ENCODE data around the gene PPP2R5B. TPM values are rescaled to one million over a fixed set of nuclear protein-coding genes. Genes with fewer than 3 reads are reported as not detected.

Gene PPP2R5B
- total RNA-seq, 1 donor from 2014 or later = 16.9 TPM

GRCh38 chr11:64911689-64912088 is 12.8 kb upstream of the PPP2R5B start:
- no peak overlapping the region for H3K27ac ChIP-seq
- no peaks in the 10 kb centered on the region for H3K27me3 ChIP-seq
- TF ChIP-seq POLR2A (IDR thresholded peaks at IDR 0.05) (no peak), CTCF (IDR thresholded peaks at IDR 0.05) (no peak), POLR2AphosphoS5 (IDR thresholded peaks at IDR 0.05; ENCODE audit: insufficient read depth in 1 of 2, low read depth in 1 of 2) (no peak)
- DNase-seq (ENCODE audit: extremely low spot score in 2 of 2) = no peak
- intact Hi-C loops (cut with DNase I) = loop anchor here (10.0 kb wide), 1 partner anchor 1297 kb away; the partner anchor contains the start of gene PLAAT3
- H3K4me3 ChIP-seq = no peak overlapping the region
- peaks cover 3 to 76% of the 10 kb centered on the region in 2 donors for H3K36me3 ChIP-seq
- H3K4me1 ChIP-seq = peaks cover 16% of the 10 kb centered on the region
- no peaks in the 10 kb centered on the region for H3K9me3 ChIP-seq

- DNase-seq (ENCODE audit: extremely low spot score in 2 of 2) = no peak
- Histone ChIP-seq H3K9me3 (no peaks in the 10 kb centered on the region), H3K27ac (no peak overlapping the region), H3K4me1 (peaks cover 25% of the 10 kb centered on the region), H3K36me3 (peaks cover 3 to 60% of the 10 kb centered on the region in 2 donors), H3K27me3 (no peaks in the 10 kb centered on the region), H3K4me3 (no peak overlapping the region)
- no peak for TF ChIP-seq CTCF (IDR thresholded peaks at IDR 0.05)
- TF ChIP-seq POLR2AphosphoS5 (IDR thresholded peaks at IDR 0.05; ENCODE audit: insufficient read depth in 1 of 2, low read depth in 1 of 2) = no peak
- no peak for TF ChIP-seq POLR2A (IDR thresholded peaks at IDR 0.05)
- intact Hi-C loops (cut with DNase I) = loop anchor here (10.0 kb wide), 1 partner anchor 1298 kb away; the partner anchor contains the start of gene PLAAT3
Observed at GRCh38 chr11:64913171-64913727, 11.2 kb upstream of the PPP2R5B start.

- Histone ChIP-seq H3K27me3 (no peaks in the 10 kb centered on the region), H3K4me1 (peaks cover 33% of the 10 kb centered on the region), H3K4me3 (no peak overlapping the region), H3K9me3 (no peaks in the 10 kb centered on the region), H3K27ac (no peak overlapping the region), H3K36me3 (peaks cover 3 to 52% of the 10 kb centered on the region in 2 donors)
- intact Hi-C loops (cut with DNase I) = loop anchor here (10.0 kb wide), 1 partner anchor 1299 kb away; the partner anchor contains the start of gene PLAAT3
- no peak for DNase-seq (ENCODE audit: extremely low spot score in 2 of 2)
- TF ChIP-seq POLR2A (IDR thresholded peaks at IDR 0.05) (no peak), CTCF (IDR thresholded peaks at IDR 0.05) (no peak), POLR2AphosphoS5 (IDR thresholded peaks at IDR 0.05; ENCODE audit: insufficient read depth in 1 of 2, low read depth in 1 of 2) (no peak)
Observed at GRCh38 chr11:64914123-64914522, 10.4 kb upstream of the PPP2R5B start.

- intact Hi-C loops (cut with DNase I) = loop anchor here (10.0 kb wide), 1 partner anchor 1301 kb away; the partner anchor contains the start of gene PLAAT3
- Histone ChIP-seq H3K36me3 (peaks cover 3 to 39% of the 10 kb centered on the region in 2 donors), H3K4me1 (peaks cover 34% of the 10 kb centered on the region), H3K27ac (peak overlapping the region; percentile 85), H3K9me3 (no peaks in the 10 kb centered on the region), H3K4me3 (peak overlapping the region; percentile 52 to 89), H3K27me3 (no peaks in the 10 kb centered on the region)
- no peak for DNase-seq (ENCODE audit: extremely low spot score in 2 of 2)
- TF ChIP-seq POLR2A (IDR thresholded peaks at IDR 0.05) = no peak
- TF ChIP-seq POLR2AphosphoS5 (IDR thresholded peaks at IDR 0.05; ENCODE audit: insufficient read depth in 1 of 2, low read depth in 1 of 2) = no peak
- no peak for TF ChIP-seq CTCF (IDR thresholded peaks at IDR 0.05)
Observed at GRCh38 chr11:64915376-64915887, 9.1 kb upstream of the PPP2R5B start.
